HG03175 (cell line): Measurements from ENCODE around the gene NOS1AP.

Source experiments
- ATAC-seq: cut with Tn5 transposase; IDR thresholded peaks from one replicate; pipeline ENCODE4 v1.9.1; 2021; ENCODE audit warnings: mild to moderate bottlenecking, moderate library complexity; ENCODE audit not compliant: unreplicated experiment

The NOS1AP gene

GRCh38 chr1:162240577-162240976, 171.1 kb downstream of the NOS1AP start:
- no peak for ATAC-seq

GRCh38 chr1:162242804-162243203, 173.3 kb downstream of the NOS1AP start:
- ATAC-seq = no peak

GRCh38 chr1:162248854-162249535, 179.5 kb downstream of the NOS1AP start:
- no peak for ATAC-seq

- ATAC-seq = no peak
Measured at GRCh38 chr1:162250004-162250730, 180.7 kb downstream of the NOS1AP start.

- no peak for ATAC-seq
Measured at GRCh38 chr1:162251102-162251501, 181.6 kb downstream of the NOS1AP start.

- ATAC-seq = no peak
Measured at GRCh38 chr1:162252214-162252613, 182.7 kb downstream of the NOS1AP start.

GRCh38 chr1:162253790-162254189, 184.3 kb downstream of the NOS1AP start:
- ATAC-seq = no peak

GRCh38 chr1:162256287-162256686, 186.8 kb downstream of the NOS1AP start:
- no peak for ATAC-seq

GRCh38 chr1:162258394-162258793, 188.9 kb downstream of the NOS1AP start:
- no peak for ATAC-seq

GRCh38 chr1:162259894-162260455, 190.5 kb downstream of the NOS1AP start:
- ATAC-seq = no peak

GRCh38 chr1:162264108-162264507, 194.6 kb downstream of the NOS1AP start:
- no peak for ATAC-seq

- ATAC-seq = no peak
Measured at GRCh38 chr1:162265983-162266382, 196.5 kb downstream of the NOS1AP start.

GRCh38 chr1:162270016-162270770, 200.7 kb downstream of the NOS1AP start:
- no peak for ATAC-seq

GRCh38 chr1:162271972-162272371, 202.5 kb downstream of the NOS1AP start:
- no peak for ATAC-seq

- ATAC-seq = no peak
Measured at GRCh38 chr1:162272419-162272818, 202.9 kb downstream of the NOS1AP start.

GRCh38 chr1:162275622-162276175, 206.2 kb downstream of the NOS1AP start:
- no peak for ATAC-seq

- no peak for ATAC-seq
Measured at GRCh38 chr1:162276493-162276892, 207.0 kb downstream of the NOS1AP start.

GRCh38 chr1:162279136-162279498, 209.6 kb downstream of the NOS1AP start:
- no peak for ATAC-seq

- no peak for ATAC-seq
Measured at GRCh38 chr1:162281426-162281825, 211.9 kb downstream of the NOS1AP start.

- no peak for ATAC-seq
Measured at GRCh38 chr1:162283657-162284056, 214.2 kb downstream of the NOS1AP start.
